Fibroblast of lung (primary cell): ENCODE measurements around the gene PTPRO. TPM values are rescaled to one million over a fixed set of nuclear protein-coding genes. Genes with fewer than 3 reads are reported as not detected.

Experiments used
- DNase-seq, 2 donors: peaks; one replicate each; pipeline versions ENCODE4 v3.0.0 to v3.0.0-alpha.2; 2010; ENCODE audit warnings: low read depth in 2 of 2
- H2AFZ ChIP-seq: 2 replicates; pipeline ENCODE4 v1.5.1; 2012; ENCODE audit warnings: low read length, control low read depth, inconsistent platforms
- H3K27ac ChIP-seq: 2 replicates; pipeline ENCODE4 v1.5.1; 2011; ENCODE audit warnings: low read length, control low read depth; ENCODE audit not compliant: insufficient read depth
- H3K27me3 ChIP-seq: 2 replicates; pipeline ENCODE4 v1.5.1; 2011; ENCODE audit warnings: mild to moderate bottlenecking, low read length; ENCODE audit not compliant: control insufficient read depth, insufficient read depth
- H3K36me3 ChIP-seq: 2 replicates; pipeline ENCODE4 v1.5.1; 2011; ENCODE audit warnings: low read length; ENCODE audit not compliant: control insufficient read depth, insufficient read depth
- H3K4me1 ChIP-seq: 2 replicates; pipeline ENCODE4 v1.5.1; 2011; ENCODE audit warnings: low read length; ENCODE audit not compliant: control insufficient read depth, insufficient read depth; ENCODE audit errors: extremely low read depth
- H3K4me2 ChIP-seq: 2 replicates; pipeline ENCODE4 v1.5.1; 2011; ENCODE audit warnings: low read length, control low read depth; ENCODE audit not compliant: insufficient read depth; ENCODE audit errors: extremely low read depth
- H3K4me3 ChIP-seq, 4 experiments: fragments of 200-600 bp in 1 of 4; sonication (generic) in 1 of 4; replicated peaks in 1 of 4; 2 replicates each; pipeline ENCODE4 v1.5.1; 2011 to 2016; ENCODE audit warnings: low read length in 4 of 4, low read depth in 3 of 4, mild to moderate bottlenecking in 3 of 4, control low read depth in 2 of 4, inconsistent platforms in 1 of 4, mixed read lengths in 1 of 4; ENCODE audit not compliant: insufficient read depth in 1 of 4; ENCODE audit errors: control extremely low read depth in 1 of 4
- H3K79me2 ChIP-seq: 2 replicates; pipeline ENCODE4 v1.5.1; 2012; ENCODE audit warnings: mild to moderate bottlenecking, low read length, inconsistent platforms; ENCODE audit not compliant: control insufficient read depth, insufficient read depth
- H3K9ac ChIP-seq: 2 replicates; pipeline ENCODE4 v1.5.1; 2011; ENCODE audit warnings: mild to moderate bottlenecking, low read length, control low read depth; ENCODE audit not compliant: insufficient read depth
- H3K9me3 ChIP-seq: 2 replicates; pipeline ENCODE4 v1.5.1; 2012; ENCODE audit warnings: low read depth, low read length; ENCODE audit not compliant: control insufficient read depth, insufficient read depth
- H4K20me1 ChIP-seq: 2 replicates; pipeline ENCODE4 v1.5.1; 2011; ENCODE audit warnings: low read length; ENCODE audit not compliant: control insufficient read depth, insufficient read depth; ENCODE audit errors: extremely low read depth
- CTCF ChIP-seq, 2 donors: IDR thresholded peaks in 1 of 2; conservative IDR thresholded peaks in 1 of 2; 1 replicate in 1 of 2; 2 replicates in 1 of 2; pipeline ENCODE4 v1.5.1; 2011 to 2012; ENCODE audit warnings: low read length in 2 of 2, control low read depth in 1 of 2, inconsistent platforms in 1 of 2, low read depth in 1 of 2, mild to moderate bottlenecking in 1 of 2
- EZH2 ChIP-seq: IDR thresholded peaks from 2 replicates; pipeline ENCODE4 v1.5.1; 2012; ENCODE audit warnings: low read length, control low read depth, mild to moderate bottlenecking; ENCODE audit errors: missing control alignments
- polyA plus RNA-seq, 2 donors: library from polyadenylated mRNA; depleted of rRNA in 1 of 2; stranded (reverse) in 1 of 2; unstranded in 1 of 2; fragments of >200 nt; gene quantifications; 2 replicates each; pipeline ENCODE4 v1.2.1, GENCODE V29; 2011 to 2012; ENCODE audit warnings: missing spikeins in 1 of 2
- total RNA-seq: library from RNA; depleted of rRNA; stranded (reverse); fragments of >200 nt; gene quantifications from 2 replicates; pipeline ENCODE4 v1.2.1, GENCODE V29; 2014

The PTPRO gene
- total and polyA plus RNA-seq, 2 donors (not counting 1 experiment from before 2014, with no cell fraction given): 0.33 to 0.35 TPM

GRCh38 chr12:15620741-15621539 lies 298.6 kb downstream of the PTPRO start:
- TF ChIP-seq CTCF (conservative IDR thresholded peaks at IDR 0.05 in 1 of 2, IDR thresholded peaks at IDR 0.05 in 1 of 2; ENCODE audit: low read depth in 1 of 2, low read length in 2 of 2): no peak
- TF ChIP-seq EZH2: no peak
- H3K36me3 ChIP-seq: peaks cover 8% of the 10 kb centered on the region
- no peaks in the 10 kb centered on the region for H3K79me2 ChIP-seq
- H3K4me3 ChIP-seq: no peak overlapping the region
- no peak for DNase-seq
- no peaks in the 10 kb centered on the region for H3K27me3 ChIP-seq
- no peaks in the 10 kb centered on the region for H3K9me3 ChIP-seq
- no peaks in the 10 kb centered on the region for H4K20me1 ChIP-seq
- H3K27ac ChIP-seq: no peak overlapping the region
- no peaks in the 10 kb centered on the region for H3K4me1 ChIP-seq
- H3K9ac ChIP-seq: no peak overlapping the region
- peak overlapping the region; percentile 10 for H3K4me2 ChIP-seq
- H2AFZ ChIP-seq: no peak overlapping the region

GRCh38 chr12:15625075-15625474 lies 302.8 kb downstream of the PTPRO start:
- H3K4me1 ChIP-seq: peaks cover 8% of the 10 kb centered on the region
- H3K27ac ChIP-seq: no peak overlapping the region
- TF ChIP-seq EZH2 (no peak), CTCF (conservative IDR thresholded peaks at IDR 0.05 in 1 of 2, IDR thresholded peaks at IDR 0.05 in 1 of 2; ENCODE audit: low read depth in 1 of 2, low read length in 2 of 2) (no peak)
- no peaks in the 10 kb centered on the region for H4K20me1 ChIP-seq
- no peak overlapping the region for H3K4me3 ChIP-seq
- no peaks in the 10 kb centered on the region for H3K9me3 ChIP-seq
- no peaks in the 10 kb centered on the region for H3K79me2 ChIP-seq
- no peak overlapping the region for H2AFZ ChIP-seq
- H3K36me3 ChIP-seq: peaks cover 5% of the 10 kb centered on the region
- H3K27me3 ChIP-seq: no peaks in the 10 kb centered on the region
- no peak for DNase-seq
- no peak overlapping the region for H3K9ac ChIP-seq
- H3K4me2 ChIP-seq: no peak overlapping the region

- H2AFZ ChIP-seq: no peak overlapping the region
These were observed 306.0 kb downstream of the PTPRO start for GRCh38 chr12:15627995-15628945.

More at GRCh38 chr12:15627995-15628945, 306.0 kb downstream of the PTPRO start:
- peak; percentile 67 to 76 for DNase-seq
- Histone ChIP-seq H3K79me2 (no peaks in the 10 kb centered on the region), H3K9me3 (no peaks in the 10 kb centered on the region), H3K36me3 (peaks cover 5% of the 10 kb centered on the region), H3K27me3 (no peaks in the 10 kb centered on the region), H3K4me2 (peak overlapping the region; percentile 73), H3K9ac (peak overlapping the region; percentile 29), H3K27ac (peak overlapping the region; percentile 86), H3K4me3 (peak overlapping the region in 1 of 4 experiments; percentile 4), H4K20me1 (no peaks in the 10 kb centered on the region), H3K4me1 (peaks cover 15% of the 10 kb centered on the region)
- no peak for TF ChIP-seq CTCF (conservative IDR thresholded peaks at IDR 0.05 in 1 of 2, IDR thresholded peaks at IDR 0.05 in 1 of 2; ENCODE audit: low read depth in 1 of 2, low read length in 2 of 2)
- TF ChIP-seq EZH2: no peak
